ENCODE results near the gene NTPCR.

Gene NTPCR

GRCh38 chr1:232915212-232915611 lies 35.2 kb upstream of the NTPCR start:
- in situ Hi-C loops (cut with MboI; ENCODE audit: low sequenced_read_pairs, unreplicated experiment), result no loop called here
- no peak for TF ChIP-seq CTCF (IDR thresholded peaks at IDR 0.05; ENCODE audit: borderline replicate concordance, control extremely low read depth, extremely low read depth, insufficient read depth, missing control alignments)
- DNase-seq (ENCODE audit: low spot score), result no peak

- in situ Hi-C loops (cut with MboI; ENCODE audit: low sequenced_read_pairs, unreplicated experiment), result no loop called here
- DNase-seq (ENCODE audit: low spot score), result no peak
- TF ChIP-seq CTCF (IDR thresholded peaks at IDR 0.05; ENCODE audit: borderline replicate concordance, control extremely low read depth, extremely low read depth, insufficient read depth, missing control alignments), result no peak
Observed at GRCh38 chr1:232917053-232917452, 33.4 kb upstream of the NTPCR start.

- DNase-seq (ENCODE audit: low spot score), result no peak
- TF ChIP-seq CTCF (IDR thresholded peaks at IDR 0.05; ENCODE audit: borderline replicate concordance, control extremely low read depth, extremely low read depth, insufficient read depth, missing control alignments), result no peak
- in situ Hi-C loops (cut with MboI; ENCODE audit: low sequenced_read_pairs, unreplicated experiment), result no loop called here
Observed at GRCh38 chr1:232921381-232921780, 29.0 kb upstream of the NTPCR start.

GRCh38 chr1:232922485-232922884 lies 27.9 kb upstream of the NTPCR start:
- in situ Hi-C loops (cut with MboI; ENCODE audit: low sequenced_read_pairs, unreplicated experiment), result no loop called here
- no peak for TF ChIP-seq CTCF (IDR thresholded peaks at IDR 0.05; ENCODE audit: borderline replicate concordance, control extremely low read depth, extremely low read depth, insufficient read depth, missing control alignments)

GRCh38 chr1:232923739-232924386 lies 26.5 kb upstream of the NTPCR start:
- no peak for DNase-seq (ENCODE audit: low spot score)
- in situ Hi-C loops (cut with MboI; ENCODE audit: low sequenced_read_pairs, unreplicated experiment), result no loop called here
- no peak for TF ChIP-seq CTCF (IDR thresholded peaks at IDR 0.05; ENCODE audit: borderline replicate concordance, control extremely low read depth, extremely low read depth, insufficient read depth, missing control alignments)

More at GRCh38 chr1:232922485-232922884, 27.9 kb upstream of the NTPCR start:
- DNase-seq (ENCODE audit: low spot score), result no peak

GRCh38 chr1:232924874-232925273 lies 25.5 kb upstream of the NTPCR start:
- in situ Hi-C loops (cut with MboI; ENCODE audit: low sequenced_read_pairs, unreplicated experiment), result no loop called here
- DNase-seq (ENCODE audit: low spot score), result no peak
- no peak for TF ChIP-seq CTCF (IDR thresholded peaks at IDR 0.05; ENCODE audit: borderline replicate concordance, control extremely low read depth, extremely low read depth, insufficient read depth, missing control alignments)
